Muscle of leg (tissue), 11 donors: Measurements from ENCODE around the gene CCDC106. TPM values are rescaled to one million over a fixed set of nuclear protein-coding genes. Genes with fewer than 3 reads are reported as not detected.

Experiments used
- DNase-seq: peaks from one replicate; pipeline ENCODE4 v3.0.0; 2013
- H3K27ac ChIP-seq: one replicate; pipeline ENCODE4 v1.5.1; 2013; ENCODE audit warnings: mild to moderate bottlenecking, low read length, control low read depth
- H3K27me3 ChIP-seq: one replicate; pipeline ENCODE4 v1.6.1; 2013; ENCODE audit warnings: low read length; ENCODE audit not compliant: control insufficient read depth, insufficient read depth
- H3K36me3 ChIP-seq: one replicate; pipeline ENCODE4 v1.6.1; 2013; ENCODE audit warnings: low read length; ENCODE audit not compliant: control insufficient read depth, insufficient read depth
- H3K4me1 ChIP-seq: one replicate; pipeline ENCODE4 v1.6.1; 2013; ENCODE audit warnings: low read length; ENCODE audit not compliant: control insufficient read depth, insufficient read depth
- H3K4me3 ChIP-seq: one replicate; pipeline ENCODE4 v1.5.1; 2013; ENCODE audit warnings: low read length, control low read depth
- H3K9me3 ChIP-seq: replicated peaks from 2 replicates; pipeline ENCODE4 v1.6.1; 2013; ENCODE audit warnings: low read depth, low read length; ENCODE audit not compliant: control insufficient read depth
- WGBS: methylation state at CpG from one replicate; pipeline ENCODE4 v1.1.5; 2013; ENCODE audit warnings: missing lambda C conversion rate; ENCODE audit not compliant: insufficient coverage; 5-methylcytosine and 5-hydroxymethylcytosine counted together
- polyA plus RNA-seq, 8 donors: library from polyadenylated mRNA; unstranded; fragments of 120-200 nt; gene quantifications; one replicate each; pipeline versions ENCODE4 v1.2.1 to v1.2.3, GENCODE V29; 2013; ENCODE audit warnings: inconsistent platforms in 1 of 8, low replicate concordance in 1 of 8; ENCODE audit not compliant: insufficient read length in 8 of 8, insufficient read depth in 1 of 8
- total RNA-seq: library from RNA; stranded (reverse); fragments of 120-200 nt; gene quantifications from one replicate; pipeline ENCODE4 v1.2.4, GENCODE V29; 2013

CCDC106 gene
- total and polyA plus RNA-seq, 9 donors = 5.3 to 16.4 (median 14.7) TPM

GRCh38 chr19:55613930-55614710 lies 33.9 kb upstream of the CCDC106 start:
- H3K9me3 ChIP-seq = peaks cover 5% of the 10 kb centered on the region
- no peak overlapping the region for H3K27ac ChIP-seq
- DNase-seq = no peak
- WGBS = 92% methylated on average over 63 of the region's 75 CpGs
- no peaks in the 10 kb centered on the region for H3K27me3 ChIP-seq
- H3K4me3 ChIP-seq = no peak overlapping the region
- peaks cover 9% of the 10 kb centered on the region for H3K4me1 ChIP-seq
- H3K36me3 ChIP-seq = peaks cover 43% of the 10 kb centered on the region

DNA sequence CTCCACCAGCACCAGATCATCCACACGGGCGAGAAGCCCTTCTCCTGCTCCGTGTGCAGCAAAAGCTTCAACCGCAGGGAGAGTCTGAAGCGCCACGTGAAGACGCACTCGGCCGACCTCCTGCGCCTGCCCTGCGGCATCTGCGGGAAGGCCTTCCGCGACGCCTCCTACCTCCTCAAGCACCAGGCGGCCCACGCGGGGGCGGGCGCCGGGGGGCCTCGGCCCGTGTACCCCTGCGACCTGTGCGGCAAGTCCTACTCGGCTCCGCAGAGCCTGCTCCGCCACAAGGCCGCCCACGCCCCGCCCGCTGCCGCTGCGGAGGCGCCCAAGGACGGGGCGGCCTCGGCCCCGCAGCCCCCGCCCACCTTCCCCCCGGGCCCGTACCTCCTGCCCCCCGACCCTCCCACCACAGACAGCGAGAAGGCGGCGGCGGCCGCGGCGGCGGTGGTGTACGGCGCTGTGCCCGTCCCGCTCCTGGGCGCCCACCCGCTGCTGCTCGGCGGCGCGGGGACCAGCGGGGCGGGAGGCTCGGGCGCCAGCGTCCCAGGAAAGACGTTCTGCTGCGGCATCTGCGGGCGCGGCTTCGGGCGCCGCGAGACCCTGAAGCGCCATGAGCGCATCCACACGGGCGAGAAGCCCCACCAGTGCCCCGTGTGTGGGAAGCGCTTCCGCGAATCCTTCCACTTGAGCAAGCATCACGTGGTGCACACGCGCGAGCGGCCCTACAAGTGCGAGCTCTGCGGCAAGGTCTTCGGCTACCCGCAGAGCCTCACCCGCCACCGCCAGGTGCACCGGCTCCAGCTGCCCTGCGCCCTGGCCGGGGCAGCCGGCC lies 33.1 kb upstream of the CCDC106 start:
- peaks cover 9% of the 10 kb centered on the region for H3K4me1 ChIP-seq
- H3K4me3 ChIP-seq = no peak overlapping the region
- peaks cover 2% of the 10 kb centered on the region for H3K9me3 ChIP-seq
- DNase-seq = no peak
- H3K36me3 ChIP-seq = peaks cover 35% of the 10 kb centered on the region
- no peak overlapping the region for H3K27ac ChIP-seq
- H3K27me3 ChIP-seq = no peaks in the 10 kb centered on the region
- WGBS = 96% methylated on average over 71 of the region's 98 CpGs

DNA sequence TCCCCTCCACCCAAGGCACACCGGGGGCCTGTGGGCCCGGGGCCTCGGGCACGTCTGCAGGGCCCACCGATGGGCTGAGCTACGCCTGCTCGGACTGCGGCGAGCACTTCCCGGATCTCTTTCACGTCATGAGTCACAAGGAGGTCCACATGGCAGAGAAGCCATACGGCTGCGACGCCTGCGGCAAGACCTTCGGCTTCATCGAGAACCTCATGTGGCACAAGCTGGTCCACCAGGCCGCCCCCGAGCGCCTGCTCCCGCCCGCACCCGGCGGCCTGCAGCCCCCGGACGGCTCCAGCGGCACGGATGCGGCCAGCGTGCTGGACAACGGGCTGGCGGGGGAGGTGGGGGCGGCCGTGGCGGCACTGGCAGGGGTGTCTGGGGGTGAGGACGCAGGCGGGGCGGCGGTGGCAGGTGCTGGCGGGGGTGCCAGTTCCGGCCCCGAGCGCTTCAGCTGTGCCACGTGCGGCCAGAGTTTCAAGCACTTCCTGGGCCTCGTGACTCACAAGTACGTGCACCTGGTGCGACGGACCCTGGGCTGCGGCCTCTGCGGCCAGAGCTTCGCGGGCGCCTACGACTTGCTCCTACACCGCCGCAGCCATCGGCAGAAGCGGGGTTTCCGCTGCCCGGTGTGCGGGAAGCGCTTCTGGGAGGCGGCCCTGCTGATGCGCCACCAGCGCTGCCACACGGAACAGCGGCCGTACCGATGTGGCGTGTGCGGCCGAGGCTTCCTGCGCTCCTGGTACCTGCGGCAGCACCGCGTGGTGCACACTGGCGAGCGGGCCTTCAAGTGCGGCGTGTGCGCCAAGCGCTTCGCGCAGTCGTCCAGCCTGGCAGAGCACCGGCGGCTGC lies 32.2 kb upstream of the CCDC106 start:
- no peak for DNase-seq
- Histone ChIP-seq H3K27ac (no peak overlapping the region), H3K36me3 (peaks cover 30% of the 10 kb centered on the region), H3K4me3 (no peak overlapping the region), H3K9me3 (no peaks in the 10 kb centered on the region), H3K4me1 (peaks cover 8% of the 10 kb centered on the region), H3K27me3 (no peaks in the 10 kb centered on the region)
- WGBS = 97% methylated on average over 88 of the region's 88 CpGs

- Histone ChIP-seq H3K36me3 (peaks cover 34% of the 10 kb centered on the region), H3K27ac (no peak overlapping the region), H3K4me3 (no peak overlapping the region), H3K9me3 (no peaks in the 10 kb centered on the region), H3K27me3 (no peaks in the 10 kb centered on the region), H3K4me1 (peaks cover 3% of the 10 kb centered on the region)
- WGBS = 95% methylated on average over 38 of the region's 38 CpGs
- DNase-seq = no peak
These were observed 31.6 kb upstream of the CCDC106 start for GRCh38 chr19:55616395-55616875.

DNA sequence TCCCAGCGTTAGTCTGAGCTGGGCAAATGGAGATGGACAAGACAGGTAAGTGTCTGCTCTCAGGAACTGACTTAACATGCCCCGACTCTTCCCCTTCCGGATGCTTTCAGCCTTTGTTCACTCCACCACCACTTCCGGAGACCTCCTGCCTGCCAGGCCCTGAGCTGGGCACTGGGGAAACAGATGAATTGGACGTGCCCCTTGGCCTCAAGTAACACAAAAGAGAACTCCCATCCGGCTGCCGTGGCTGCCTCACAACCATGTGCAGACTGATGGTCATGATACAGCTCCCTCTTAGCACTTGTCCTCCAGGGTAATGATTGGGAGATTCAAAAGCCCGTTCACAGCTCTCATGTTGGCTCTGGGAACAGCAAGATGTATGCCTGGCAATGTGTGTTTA lies 30.6 kb upstream of the CCDC106 start:
- 90% methylated on average over 8 of the region's 8 CpGs for WGBS
- H3K4me3 ChIP-seq = no peak overlapping the region
- H3K27me3 ChIP-seq = no peaks in the 10 kb centered on the region
- peaks cover 36% of the 10 kb centered on the region for H3K36me3 ChIP-seq
- no peak for DNase-seq
- no peak overlapping the region for H3K27ac ChIP-seq
- no peaks in the 10 kb centered on the region for H3K4me1 ChIP-seq
- H3K9me3 ChIP-seq = no peaks in the 10 kb centered on the region

DNA sequence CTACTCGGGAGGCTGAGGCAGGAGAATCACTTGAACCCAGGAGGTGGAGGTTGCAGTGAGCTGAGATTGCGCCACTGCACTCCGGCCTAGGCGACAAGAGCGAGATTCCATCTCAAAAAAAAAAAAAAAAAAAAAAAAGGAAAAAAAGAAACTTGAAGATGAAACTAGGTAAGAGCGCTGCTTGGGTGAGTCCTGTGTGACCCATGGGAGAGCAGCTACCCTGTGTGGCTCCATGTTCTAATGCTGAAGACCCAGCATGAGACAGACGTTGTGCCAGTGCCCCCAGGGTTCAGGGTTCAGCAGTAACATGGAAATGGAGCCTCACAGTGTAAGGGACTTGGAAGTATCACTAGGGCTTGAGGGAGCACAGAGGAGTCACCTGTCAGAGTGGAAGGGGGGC lies 29.6 kb upstream of the CCDC106 start:
- Histone ChIP-seq H3K36me3 (peaks cover 31% of the 10 kb centered on the region), H3K4me1 (peaks cover 3% of the 10 kb centered on the region), H3K27me3 (no peaks in the 10 kb centered on the region), H3K27ac (no peak overlapping the region), H3K4me3 (no peak overlapping the region), H3K9me3 (no peaks in the 10 kb centered on the region)
- 61% methylated on average over 2 of the region's 7 CpGs for WGBS
- no peak for DNase-seq

DNA sequence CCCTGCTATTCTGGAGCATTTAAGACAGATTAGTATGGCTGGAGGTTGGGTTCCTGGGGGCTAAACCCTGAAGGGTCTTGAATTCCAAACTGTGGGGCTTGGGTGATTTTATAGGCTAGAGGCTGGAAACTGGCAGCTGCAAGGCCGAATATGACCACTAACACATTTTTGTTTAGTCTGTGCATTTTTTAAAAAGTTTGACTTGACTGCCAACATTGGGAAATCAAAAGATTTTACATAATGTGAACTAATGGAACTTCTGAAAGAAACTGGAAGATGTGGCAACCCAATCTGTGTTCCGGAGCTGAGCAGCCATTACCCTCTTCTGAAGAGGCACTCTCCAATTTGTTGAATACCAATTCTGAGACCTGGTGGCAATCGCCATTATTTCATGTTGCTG lies 28.7 kb upstream of the CCDC106 start:
- H3K9me3 ChIP-seq = no peaks in the 10 kb centered on the region
- WGBS = 92% methylated on average over 2 of the region's 3 CpGs
- peaks cover 9% of the 10 kb centered on the region for H3K4me1 ChIP-seq
- H3K36me3 ChIP-seq = peaks cover 30% of the 10 kb centered on the region
- H3K27me3 ChIP-seq = no peaks in the 10 kb centered on the region
- no peak overlapping the region for H3K27ac ChIP-seq
- no peak overlapping the region for H3K4me3 ChIP-seq
- DNase-seq = no peak

- WGBS = 86% methylated on average over 8 of the region's 12 CpGs
- H3K27ac ChIP-seq = no peak overlapping the region
- H3K4me3 ChIP-seq = no peak overlapping the region
- peaks cover 15% of the 10 kb centered on the region for H3K4me1 ChIP-seq
- no peaks in the 10 kb centered on the region for H3K9me3 ChIP-seq
- H3K27me3 ChIP-seq = no peaks in the 10 kb centered on the region
- no peak for DNase-seq
- H3K36me3 ChIP-seq = peaks cover 28% of the 10 kb centered on the region
These were observed 27.4 kb upstream of the CCDC106 start for GRCh38 chr19:55620410-55621204.

DNA sequence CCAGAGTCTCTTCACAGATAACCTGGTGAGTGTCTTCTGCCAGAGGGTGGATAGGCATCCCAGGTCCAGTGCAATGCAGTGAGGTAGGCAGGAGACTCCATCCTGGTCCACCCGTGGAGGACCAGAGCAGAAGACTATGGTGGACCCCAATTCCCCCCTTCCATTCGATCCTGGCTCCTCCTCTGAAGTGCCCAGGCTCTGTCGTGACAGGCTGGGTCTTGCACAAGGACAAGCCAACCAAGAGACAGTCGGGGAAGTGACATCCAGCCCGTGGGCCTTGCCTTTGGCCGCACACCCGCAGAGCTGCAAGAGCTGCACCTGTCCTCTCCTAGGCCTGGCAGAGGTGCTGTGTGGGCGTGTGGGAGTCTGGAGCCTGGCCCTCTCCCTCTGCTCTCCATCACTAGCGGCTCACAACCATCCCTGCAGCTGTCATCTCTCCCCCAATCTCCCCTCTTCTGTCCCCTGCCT lies 26.8 kb upstream of the CCDC106 start:
- Histone ChIP-seq H3K27me3 (no peaks in the 10 kb centered on the region), H3K4me1 (peaks cover 15% of the 10 kb centered on the region), H3K9me3 (no peaks in the 10 kb centered on the region), H3K36me3 (peaks cover 24% of the 10 kb centered on the region), H3K4me3 (no peak overlapping the region), H3K27ac (no peak overlapping the region)
- 72% methylated on average over 7 of the region's 9 CpGs for WGBS
- no peak for DNase-seq
